Measurements from ENCODE around the gene PCGF1. TPM values are rescaled to one million over a fixed set of nuclear protein-coding genes. Genes with fewer than 3 reads are reported as not detected.

Gene PCGF1
- total and polyA plus RNA-seq, 9 of the 15 experiments (the other 6 are each of a cell fraction or from before 2014, with no cell fraction given), result 20.3 to 45.7 (median 29.3) TPM

DNA sequence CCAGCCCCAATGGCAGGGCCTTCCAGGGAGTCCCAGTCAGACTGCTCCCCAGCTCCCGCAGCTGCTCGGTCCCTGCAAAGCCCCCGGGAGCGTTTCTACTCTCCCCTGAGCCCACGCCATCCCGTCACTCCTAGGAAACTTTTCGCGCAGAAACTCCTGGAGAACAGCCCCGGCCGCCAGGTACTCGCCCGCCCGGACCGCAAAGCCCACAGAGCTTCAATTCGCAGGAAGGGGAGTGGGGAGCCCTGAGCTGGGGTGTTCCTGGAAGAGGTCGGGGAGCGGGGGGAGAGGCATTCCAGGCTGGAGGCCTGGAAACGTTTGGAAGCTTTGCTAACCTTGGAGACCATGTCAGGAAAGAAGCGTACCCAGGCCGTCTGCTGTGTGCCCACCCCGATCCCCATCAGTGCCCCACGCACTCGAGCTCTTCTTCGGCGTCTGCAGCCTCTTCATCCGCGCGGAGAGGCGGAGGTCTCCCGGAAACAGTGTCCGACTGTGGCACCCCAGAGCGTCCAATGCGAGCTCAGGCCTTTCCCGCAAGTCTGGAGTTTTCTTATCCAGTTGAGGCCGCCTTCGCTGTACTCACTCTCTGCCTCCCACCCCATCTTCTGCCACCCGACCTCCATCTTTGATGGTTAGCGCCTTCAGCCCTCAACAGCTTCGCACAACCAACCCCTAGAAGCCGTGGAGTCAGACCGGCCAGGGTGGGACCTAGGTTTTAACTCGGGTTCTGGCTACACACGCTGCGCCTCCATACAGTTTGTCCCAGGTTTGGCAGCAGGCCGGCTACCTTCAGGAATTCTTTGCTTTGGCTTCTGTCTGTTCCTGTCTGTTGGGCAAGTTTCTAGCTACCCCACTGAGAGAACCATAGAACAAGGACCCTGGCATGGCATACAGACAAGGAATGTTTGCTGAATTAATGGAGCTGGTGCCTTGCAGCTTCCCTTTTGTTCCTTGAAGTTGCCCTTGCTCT is 3.7 kb downstream of the PCGF1 start (continued):
- no peak for TF ChIP-seq NFYB (IDR thresholded peaks at IDR 0.05; ENCODE audit: extremely low read depth, insufficient read length)
- TF ChIP-seq, protein P1, sequence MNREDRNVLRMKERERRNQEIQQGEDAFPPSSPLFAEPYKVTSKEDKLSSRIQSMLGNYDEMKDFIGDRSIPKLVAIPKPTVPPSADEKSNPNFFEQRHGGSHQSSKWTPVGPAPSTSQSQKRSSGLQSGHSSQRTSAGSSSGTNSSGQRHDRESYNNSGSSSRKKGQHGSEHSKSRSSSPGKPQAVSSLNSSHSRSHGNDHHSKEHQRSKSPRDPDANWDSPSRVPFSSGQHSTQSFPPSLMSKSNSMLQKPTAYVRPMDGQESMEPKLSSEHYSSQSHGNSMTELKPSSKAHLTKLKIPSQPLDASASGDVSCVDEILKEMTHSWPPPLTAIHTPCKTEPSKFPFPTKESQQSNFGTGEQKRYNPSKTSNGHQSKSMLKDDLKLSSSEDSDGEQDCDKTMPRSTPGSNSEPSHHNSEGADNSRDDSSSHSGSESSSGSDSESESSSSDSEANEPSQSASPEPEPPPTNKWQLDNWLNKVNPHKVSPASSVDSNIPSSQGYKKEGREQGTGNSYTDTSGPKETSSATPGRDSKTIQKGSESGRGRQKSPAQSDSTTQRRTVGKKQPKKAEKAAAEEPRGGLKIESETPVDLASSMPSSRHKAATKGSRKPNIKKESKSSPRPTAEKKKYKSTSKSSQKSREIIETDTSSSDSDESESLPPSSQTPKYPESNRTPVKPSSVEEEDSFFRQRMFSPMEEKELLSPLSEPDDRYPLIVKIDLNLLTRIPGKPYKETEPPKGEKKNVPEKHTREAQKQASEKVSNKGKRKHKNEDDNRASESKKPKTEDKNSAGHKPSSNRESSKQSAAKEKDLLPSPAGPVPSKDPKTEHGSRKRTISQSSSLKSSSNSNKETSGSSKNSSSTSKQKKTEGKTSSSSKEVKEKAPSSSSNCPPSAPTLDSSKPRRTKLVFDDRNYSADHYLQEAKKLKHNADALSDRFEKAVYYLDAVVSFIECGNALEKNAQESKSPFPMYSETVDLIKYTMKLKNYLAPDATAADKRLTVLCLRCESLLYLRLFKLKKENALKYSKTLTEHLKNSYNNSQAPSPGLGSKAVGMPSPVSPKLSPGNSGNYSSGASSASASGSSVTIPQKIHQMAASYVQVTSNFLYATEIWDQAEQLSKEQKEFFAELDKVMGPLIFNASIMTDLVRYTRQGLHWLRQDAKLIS (CRISPR knock-in tag; IDR thresholded peaks at IDR 0.05), result no peak
- no peak for TF ChIP-seq ADNP (tag; IDR thresholded peaks at IDR 0.05)
- TF ChIP-seq MEF2D (tag; conservative IDR thresholded peaks at IDR 0.05; ENCODE audit: low read depth), result no peak
- TF ChIP-seq, protein P2, sequence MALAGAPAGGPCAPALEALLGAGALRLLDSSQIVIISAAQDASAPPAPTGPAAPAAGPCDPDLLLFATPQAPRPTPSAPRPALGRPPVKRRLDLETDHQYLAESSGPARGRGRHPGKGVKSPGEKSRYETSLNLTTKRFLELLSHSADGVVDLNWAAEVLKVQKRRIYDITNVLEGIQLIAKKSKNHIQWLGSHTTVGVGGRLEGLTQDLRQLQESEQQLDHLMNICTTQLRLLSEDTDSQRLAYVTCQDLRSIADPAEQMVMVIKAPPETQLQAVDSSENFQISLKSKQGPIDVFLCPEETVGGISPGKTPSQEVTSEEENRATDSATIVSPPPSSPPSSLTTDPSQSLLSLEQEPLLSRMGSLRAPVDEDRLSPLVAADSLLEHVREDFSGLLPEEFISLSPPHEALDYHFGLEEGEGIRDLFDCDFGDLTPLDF (CRISPR knock-in tag; IDR thresholded peaks at IDR 0.05), result 0 out of 2 replicates have a peak, but pooled peaks have one; percentile 38

All from K562 (cell line).